Hepatic stellate cell (primary cell): ENCODE measurements around the gene TBX5.

Experiments used
- DNase-seq: peaks from one replicate; pipeline ENCODE4 v3.0.0; 2011; ENCODE audit warnings: low spot score

The TBX5 gene

DNA sequence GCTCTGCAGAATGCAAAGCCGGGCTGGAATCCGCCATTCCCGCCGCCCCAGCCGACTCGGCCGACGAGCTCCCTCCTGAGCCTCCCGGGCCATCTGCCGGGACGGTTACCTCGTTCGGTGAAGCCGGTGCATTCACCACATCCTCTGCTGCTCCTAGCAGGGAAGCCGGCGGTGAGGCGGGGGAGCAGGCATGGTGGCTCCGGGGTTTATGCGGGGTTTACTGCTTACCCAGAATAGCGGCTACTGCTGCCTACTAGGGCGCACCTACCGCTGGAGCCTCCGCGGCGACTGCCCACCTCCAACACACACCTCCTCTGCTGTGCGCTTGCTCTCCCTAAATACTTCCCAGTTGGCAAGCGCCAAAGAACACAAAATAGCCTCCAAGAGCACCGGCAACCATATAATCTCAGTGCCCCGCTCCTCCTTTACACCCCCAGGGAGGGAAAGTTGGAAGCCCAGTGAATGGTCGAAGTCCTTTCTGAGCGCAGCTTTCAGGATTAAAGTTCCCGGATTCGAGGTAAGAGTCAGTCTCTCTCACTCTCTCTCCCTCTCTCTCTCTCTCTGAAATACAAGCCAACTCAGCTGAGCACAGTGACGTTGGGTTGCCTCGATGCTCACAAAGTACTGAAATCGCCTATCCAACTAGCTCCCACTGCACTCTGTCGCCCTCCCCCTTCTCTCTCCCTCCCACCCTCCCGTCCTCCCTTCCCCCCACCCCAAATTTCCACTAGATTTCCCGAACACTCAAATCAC is at the start of gene TBX5:
Gene TBX5, minus strand, starts transcription at position 626 of the 753 bp plus-strand sequence. CDS start 2,246 bp downstream, outside the sequence.
- no peak for DNase-seq

DNA sequence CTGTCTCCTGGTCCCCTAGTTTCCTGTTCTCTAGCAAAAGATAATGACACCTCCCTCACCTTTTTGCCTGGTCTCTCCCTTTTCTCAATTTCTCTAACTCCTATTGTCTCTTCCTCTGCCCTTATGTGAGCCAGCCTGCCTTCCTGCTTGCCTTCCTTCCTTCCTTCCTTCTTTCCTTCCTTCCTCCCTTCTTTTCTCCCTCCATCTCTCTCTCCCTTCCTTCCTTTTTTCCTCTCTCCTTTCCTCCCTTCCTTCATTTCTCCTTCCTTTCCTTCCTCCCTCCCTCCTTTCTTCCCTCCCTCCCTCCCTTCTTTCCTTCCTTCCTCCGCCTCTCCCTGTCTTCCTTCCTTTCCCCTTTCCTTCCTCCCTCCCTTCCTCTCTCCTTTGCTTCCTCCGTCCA is 45.7 kb upstream of the TBX5 start:
- no peak for DNase-seq

DNA sequence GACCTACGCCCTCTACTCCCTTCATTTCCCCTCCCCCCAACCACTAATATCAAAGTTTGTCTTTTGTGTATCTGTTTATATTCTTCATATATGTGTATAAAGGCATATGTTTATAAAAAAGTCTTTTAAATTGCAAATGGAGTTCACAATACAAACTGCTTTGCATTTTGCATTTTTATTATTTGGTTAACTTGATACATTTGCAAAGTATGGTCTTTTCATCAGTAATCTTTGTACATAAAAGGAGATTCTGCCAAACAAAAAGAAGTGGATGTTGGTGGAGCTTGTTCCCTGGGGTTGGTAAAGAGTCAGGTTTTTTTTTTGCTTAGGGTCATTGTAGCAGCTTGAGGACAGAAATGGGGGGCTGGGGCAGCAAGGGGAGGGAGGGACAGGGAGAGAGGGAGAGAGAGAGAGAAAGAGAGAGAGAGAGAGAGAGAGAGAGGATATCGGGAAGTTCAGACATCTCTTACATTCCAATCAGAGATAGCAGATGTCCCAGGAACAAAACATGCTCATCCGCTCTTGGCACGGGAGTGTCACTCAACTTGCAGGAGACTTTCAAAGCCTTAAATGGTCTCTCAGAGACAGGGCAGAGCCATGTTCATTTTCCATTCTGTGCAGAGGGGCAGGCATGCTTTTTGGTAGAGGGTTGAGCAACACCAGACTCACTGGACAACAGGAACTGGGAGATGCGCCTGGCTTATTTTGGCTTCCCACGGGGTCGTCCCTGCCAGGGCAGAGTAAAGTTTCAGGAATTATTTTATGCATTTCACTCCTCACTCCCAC is 44.8 kb upstream of the TBX5 start:
- DNase-seq = no peak

DNA sequence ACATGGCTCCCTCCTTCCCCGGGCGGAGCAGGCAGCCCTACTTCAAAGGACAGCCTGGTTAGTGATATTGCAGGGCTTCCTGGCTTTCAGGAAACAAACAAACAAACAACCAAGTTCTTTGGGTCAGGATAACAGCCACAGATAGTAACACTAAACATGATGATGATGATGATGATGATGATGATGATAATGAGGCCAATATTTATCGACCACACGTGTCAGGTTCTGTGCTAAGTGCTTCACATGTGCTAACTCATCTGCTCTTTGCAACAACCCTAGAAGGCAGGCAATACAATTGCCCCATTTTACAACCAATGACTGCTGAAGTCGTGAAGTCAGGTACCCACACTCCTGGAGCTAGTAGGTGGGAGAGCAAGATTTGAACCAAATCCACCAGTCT is 44.1 kb upstream of the TBX5 start:
- DNase-seq = no peak

DNA sequence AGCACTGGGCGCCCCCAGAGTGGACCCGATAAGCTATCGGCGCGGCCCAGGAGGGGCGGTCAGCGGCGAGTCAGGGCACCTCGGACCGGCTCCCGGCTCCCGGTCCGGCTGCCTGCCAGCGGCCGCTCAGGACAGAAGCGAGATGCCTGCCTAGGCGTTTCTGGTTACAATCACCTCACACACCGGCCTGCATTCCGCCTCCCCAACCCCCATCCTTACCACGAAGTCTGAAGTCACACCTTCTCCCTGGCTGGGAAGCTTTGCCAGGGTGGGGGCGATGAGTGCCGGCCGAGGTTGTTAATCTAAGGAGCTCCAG is 42.6 kb upstream of the TBX5 start:
- DNase-seq = no peak

DNA sequence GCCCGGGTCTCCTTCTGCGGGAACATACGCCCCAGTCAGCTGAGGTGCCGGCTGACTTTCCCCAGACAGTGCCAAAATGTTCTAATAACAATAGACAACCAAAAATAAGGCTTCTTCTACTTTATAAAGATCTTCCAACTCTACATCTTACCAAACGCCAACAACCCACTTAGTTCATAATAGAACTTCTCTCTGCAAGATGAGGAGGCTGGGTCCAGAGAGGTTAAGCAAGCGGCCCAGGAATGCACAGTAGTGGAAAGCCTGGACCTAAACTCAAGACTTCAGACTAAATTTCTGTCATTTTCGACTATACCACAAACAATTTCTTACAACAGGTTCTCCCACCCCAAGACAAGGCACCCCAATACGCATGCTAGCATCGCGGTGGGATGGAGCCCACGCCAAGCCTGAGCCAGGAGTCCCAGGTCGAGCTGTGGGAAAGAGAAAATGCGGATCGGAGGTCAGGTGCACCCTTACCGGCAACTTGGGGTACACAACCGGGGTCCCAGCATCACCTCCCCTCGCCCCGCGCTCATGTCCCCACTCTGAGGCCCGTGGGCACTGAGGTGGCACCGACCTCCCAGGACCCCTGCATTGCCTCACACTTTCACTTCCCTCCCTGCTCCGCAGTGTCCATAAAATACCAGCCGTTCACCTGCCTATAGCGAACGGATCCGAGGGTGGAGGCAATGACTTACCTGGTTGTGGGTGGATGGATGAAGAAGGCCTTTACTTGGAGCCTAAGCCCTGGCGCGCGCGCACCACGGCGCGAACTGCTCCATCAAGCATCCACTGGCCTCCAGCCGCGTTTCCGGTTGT is 42.1 kb upstream of the TBX5 start:
- no peak for DNase-seq

DNA sequence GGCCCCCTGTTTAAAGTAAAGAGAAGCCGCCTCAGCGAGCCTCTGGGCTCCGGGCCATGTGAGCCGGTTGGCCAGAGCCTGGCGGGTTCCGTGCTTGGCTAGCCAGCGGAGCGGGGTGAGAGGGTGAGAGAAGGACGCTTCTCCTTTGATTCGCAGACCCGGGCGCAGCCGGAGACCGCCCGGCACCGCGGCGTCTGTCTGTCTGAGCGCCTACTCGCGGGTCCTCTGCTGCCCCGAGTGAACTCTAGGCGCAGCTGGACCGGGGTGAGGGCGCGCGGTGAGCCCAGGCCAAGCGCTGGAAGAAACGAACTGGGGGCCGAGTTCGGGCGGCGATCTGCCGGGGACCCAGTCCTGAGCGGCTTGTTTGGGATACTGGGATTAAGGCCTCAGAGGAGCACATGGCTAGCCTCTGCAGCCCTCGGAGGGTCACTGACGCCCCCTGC is 41.4 kb upstream of the TBX5 start:
- no peak for DNase-seq

DNA sequence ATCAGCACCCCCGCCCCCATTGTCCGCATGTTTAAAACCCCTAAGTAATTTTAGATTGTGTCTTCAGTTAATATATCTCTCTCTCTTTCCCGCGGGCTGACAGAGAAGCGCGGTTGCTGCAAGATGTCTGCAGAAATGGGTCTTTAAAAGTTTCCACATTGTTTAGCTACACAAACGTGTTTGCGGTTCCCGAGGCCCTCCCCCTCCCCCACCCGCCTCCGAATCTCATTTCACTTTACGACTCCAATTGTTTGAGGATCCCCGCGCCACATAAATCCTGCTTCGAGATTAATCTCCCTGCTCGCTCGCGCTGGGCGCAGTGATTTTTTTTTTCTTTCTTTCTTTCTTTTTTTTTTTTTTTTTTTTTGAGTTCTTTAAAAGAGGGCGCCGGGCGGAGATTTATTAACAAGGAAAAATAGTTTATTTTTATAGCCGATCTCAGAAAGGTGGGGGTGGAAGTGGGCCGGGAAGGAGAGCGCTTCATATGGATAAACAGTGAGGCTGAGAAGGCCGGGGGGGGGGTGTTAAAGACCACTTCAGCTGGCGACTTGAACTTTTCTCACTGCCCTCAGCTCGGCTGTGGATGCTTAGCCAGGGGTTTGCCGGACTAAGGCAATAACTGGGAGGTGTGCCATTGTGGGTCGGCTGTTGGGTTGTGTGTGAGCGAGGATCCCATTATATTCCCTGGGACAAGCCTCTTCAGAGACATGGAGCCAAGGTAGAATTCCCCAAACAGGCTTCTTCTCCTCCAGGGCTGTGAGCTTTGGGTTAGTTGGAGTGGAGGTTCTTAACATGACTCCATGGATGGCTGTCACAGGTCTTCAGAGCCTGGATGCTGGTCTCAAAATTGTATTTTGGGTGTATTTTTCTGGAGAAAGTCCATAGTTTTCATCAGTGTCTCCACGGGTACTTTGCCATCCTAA is 39.7 kb upstream of the TBX5 start:
- no peak for DNase-seq

DNA sequence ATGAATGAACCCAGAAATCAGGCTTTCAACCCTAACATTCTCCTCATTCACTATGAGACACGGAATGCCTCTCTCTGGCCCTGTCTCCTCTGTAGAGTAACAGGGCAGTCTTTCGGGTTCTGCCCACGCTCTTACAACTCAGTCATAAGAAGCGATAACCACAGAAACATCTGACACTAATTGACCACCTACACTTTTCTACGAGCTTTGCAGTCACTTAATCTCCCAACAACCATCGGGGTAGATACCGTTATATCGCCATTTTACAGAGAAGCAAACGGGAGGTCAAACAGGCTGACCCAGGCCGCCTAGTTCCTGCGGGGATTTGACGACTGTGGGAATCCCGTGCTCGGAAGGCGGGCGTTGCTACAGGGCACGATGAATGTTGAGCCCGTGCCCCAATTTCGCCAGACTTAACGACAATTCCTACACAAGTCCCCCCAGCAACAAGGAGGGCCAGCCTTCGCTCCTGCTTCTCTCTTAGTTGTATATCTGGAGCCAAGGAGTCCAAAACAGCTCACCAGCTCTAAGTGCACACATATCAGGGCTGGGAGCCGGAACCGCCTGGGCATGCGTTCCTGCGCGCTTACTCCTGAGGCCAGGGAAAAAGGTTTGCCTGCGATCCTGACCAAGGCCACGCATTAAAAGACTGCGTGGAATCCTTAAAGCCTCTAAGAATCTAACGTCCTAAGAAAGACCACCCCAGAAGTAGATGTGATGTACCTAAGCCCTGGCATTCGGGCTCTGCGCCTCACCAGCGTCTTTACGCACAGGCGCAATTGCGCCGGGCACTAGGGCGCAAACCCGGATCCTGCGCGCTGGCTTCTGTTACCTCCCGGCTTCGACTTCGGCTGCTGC is 38.7 kb upstream of the TBX5 start:
- DNase-seq = no peak

DNA sequence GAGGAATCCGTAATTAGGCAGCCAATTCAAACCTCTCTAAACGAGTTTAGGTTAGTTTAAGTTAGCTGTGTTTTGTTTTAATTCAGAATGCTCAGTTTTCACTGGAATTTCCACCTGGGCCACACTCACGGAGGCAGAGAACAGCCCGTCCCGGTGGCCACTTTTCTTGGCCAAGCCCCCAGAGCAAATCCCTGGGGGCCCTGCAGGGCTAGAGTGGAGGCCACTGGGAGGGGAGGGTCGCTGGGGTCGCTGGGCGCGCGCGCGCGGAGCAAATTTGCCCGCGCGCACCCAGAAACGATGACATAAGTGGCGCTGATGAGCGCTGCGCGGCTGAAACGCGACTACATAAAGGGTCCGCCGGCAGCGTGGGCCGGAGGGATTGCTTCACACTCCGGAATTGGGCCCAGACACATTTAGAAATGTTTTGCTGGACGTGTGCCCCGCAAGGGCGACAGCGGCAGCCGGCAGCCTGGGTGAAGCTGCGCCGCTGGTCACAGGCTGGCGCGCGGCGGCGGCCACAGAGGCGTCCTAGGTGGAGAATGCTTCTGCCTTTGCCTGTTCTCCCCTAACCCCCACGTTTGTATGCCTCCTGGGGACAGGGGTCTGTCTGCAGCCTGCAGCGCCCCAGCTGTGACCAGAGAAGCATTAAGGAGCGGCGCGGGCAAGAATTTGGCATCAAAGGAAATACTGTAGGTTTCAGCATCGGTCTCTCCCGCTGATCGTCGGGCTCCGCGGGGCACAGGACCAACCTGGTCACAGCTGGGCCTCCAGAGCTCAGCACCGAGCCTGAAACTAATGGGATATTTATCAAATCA is 37.9 kb upstream of the TBX5 start:
- no peak for DNase-seq

DNA sequence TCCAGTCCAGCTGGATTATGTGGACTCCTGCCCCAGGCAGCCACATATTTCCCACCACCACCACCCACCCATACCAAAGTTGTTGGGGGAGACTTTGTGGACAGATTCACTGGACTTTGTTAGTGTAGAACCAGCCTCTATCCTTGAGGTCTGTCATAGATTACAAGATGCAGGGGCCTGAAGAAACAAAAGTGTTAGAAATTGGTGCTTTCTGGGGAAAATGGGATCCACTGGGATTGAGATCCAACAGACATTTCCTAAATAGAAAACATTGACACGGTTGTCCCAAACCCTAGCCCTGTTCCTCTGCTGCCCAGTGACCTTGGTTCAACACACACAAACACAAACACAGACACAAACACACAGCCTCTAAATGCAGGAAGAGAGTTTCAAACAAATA is 36.6 kb upstream of the TBX5 start:
- DNase-seq = no peak

DNA sequence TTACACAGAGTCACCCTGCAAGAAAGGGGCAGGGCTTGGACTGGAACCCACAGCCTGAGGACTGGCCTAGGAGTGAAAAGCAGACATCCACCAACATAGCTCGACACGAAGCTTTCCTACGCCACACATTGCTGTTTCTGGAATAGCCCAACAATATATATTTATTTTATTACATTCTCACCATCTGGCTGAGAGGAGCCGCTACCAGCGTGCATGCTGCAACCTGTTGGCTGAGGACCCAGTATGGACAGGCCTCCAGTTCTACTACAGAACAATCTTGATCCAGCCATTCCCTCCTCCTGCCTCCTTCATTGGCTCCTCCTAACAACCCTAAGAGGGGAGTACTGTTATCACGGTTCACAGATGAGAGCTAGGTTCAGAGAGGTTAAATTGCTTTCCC is 35.6 kb upstream of the TBX5 start:
- no peak for DNase-seq

DNA sequence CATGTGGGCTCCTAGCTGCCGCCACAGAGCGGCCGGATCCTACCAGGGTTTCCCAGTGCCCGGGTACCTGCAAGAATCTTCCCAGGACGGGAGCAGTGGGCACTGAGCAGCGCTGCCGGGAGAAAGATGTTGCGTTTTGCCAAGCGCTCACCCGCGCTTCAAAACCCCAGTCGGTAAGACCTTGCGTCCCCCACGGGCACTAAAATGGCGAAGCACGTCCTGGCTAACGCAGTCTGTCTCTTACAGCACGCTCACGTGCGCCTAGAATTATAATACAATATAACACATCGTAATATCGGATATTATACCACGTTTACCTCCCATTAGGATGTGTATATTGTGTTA is 35.1 kb upstream of the TBX5 start:
- no peak for DNase-seq

DNA sequence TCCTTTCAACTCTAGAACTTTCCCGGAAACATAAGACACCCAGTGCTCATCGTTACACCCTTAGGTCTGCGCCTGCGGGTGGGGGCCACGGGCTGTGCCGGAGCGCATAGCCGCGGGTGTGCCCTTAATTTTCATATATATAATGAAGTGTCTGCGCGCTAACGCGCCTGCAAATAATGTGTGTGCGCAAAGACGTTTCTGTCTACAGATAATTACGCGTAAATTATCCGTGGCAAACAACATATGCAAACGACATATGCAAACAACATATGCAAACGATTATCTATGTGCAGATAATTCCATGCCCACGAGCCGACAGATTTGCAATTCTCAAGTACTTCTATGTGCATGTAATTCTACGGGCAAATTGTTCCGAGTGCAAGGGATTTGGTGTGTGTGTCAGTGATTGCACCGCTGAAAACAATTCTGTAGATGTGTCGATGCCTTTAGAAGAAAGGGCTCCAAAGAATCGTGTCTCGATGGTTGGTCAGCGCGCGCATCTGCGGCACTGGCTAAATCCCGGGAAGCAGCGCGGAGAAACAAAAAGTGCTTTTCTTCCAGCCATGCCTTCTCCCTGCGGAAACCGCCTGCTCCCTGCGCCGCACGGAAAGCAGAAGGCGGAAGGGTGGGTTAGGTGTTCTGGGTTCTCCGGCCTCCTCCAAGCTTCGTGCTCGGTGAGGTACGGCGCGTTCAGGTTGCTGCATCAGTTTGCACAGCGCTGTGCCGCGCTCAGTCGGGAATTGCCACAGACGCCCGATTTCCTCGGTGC is 34.5 kb upstream of the TBX5 start:
- DNase-seq = no peak

DNA sequence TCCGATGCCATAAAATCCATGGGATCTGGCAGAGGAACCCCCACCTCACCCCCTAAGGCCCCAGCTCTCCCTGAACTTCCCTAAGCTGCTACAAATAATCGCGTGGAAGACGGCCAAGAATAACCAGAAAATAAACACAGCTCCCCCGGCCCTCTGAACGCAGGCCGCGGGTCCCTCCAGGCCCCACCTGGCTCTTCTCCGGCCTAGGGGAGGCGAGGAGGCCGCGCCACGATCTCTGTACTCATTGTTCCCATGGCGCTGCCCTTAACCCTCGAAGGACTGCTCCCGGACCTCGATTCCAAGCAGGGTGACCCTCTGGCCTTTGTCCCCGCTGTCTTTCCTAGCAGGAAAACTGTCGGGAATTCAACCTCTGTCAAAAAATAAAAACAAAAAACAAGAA is 33.9 kb upstream of the TBX5 start:
- no peak for DNase-seq

DNA sequence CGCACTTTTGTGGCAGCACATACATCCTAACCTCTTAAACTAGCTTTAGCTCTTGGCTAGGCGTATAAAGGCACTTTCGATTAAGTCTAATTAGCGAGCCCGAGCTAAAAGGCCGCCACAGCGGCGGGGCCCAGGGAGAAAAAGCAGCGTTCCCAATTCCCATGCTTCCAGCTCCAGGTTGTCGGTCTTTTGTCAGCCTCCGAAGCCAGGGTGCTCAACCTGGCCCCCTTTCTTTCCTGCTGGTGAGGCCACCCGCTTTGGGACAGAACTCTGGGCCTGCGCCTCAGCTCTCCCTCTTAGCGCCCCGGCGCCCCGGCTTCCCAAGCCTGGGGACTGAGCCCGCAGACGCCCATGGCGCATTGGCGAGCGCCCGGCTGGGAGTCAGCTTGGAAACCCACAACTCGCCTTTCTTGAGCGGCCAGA is 33.3 kb upstream of the TBX5 start:
- DNase-seq = no peak

DNA sequence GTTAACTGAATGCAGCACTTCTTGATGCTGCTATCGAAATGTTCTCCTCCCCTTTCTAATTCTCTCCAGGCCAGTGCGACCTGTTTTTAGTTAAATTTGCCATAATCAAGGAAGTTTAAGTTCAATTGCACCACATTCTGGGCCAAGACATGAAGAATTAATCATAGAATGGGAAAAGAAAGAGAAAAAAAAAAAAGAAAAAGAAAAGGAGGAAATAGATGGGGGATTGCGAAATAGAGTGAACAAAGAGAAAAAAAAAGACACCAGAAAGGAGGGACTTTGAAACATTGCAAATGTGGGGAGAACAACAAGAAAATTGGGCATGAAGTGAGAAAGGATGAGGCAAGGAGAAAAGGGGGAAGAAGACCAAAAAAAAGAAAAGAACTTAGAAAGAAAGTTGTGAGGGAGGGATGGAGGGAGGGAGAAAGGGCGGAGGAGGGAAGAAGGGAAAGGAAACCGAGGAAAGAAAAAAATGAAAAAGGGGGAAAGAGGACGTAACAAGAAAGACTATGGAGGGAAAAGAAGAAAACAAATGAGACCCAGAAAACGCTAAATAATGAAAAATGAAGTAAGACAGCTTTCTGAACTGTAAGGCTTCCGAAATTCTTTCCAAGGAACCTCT is 32.8 kb upstream of the TBX5 start:
- DNase-seq = no peak

DNA sequence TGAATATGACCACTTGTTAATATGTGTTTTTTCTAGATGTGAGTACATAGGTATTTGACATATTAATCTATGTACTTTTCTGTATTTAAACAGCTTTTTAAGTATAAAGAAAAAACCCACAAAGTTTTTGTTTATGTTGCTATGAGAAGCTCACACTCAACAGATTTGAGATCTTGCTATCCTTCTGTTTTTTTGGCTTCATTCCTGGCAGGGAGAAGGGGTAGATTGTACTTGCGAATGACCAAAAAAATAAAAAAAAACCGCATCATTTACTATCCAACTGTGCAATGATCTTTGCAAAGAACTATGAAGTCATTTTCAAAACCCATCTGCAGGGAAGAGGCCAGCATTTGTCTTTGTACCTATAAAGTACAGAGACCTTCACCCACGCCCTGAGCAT is 28.4 kb upstream of the TBX5 start:
- DNase-seq = no peak

DNA sequence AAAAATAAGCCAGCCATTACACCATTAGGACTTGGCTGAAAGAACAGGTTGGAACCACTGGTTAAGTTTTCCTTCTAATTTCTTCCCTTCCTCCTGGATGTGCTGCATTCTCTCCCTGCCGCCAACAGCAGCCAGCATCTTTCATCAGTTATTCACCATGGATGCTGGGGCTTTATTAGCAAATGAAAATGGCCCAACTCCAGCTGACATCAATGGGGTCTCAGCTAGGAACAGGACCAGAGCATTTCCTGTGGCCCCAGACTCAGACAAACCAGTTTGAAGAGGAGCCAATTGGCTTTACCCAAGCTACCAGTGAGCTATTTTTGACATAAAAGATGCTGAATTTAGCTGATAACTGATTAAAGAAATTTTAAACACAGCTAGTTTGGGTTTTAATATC is 26.0 kb upstream of the TBX5 start:
- DNase-seq = no peak
